AG10803 (cell line): Measurements from ENCODE around the gene COX8A.

Experiments used
- DNase-seq: peaks from one replicate; pipeline ENCODE4 v3.0.0; 2010; ENCODE audit warnings: low read depth
- H3K4me3 ChIP-seq: 2 replicates; pipeline ENCODE4 v1.5.1; 2011; ENCODE audit warnings: mild to moderate bottlenecking, low read length, control low read depth
- TF ChIP-seq, protein P1 (sequence below): conservative IDR thresholded peaks from 2 replicates; pipeline ENCODE4 v1.5.1; 2011; ENCODE audit warnings: mild to moderate bottlenecking, low read length, control low read depth, inconsistent platforms

The COX8A gene, protein sequence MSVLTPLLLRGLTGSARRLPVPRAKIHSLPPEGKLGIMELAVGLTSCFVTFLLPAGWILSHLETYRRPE

DNA sequence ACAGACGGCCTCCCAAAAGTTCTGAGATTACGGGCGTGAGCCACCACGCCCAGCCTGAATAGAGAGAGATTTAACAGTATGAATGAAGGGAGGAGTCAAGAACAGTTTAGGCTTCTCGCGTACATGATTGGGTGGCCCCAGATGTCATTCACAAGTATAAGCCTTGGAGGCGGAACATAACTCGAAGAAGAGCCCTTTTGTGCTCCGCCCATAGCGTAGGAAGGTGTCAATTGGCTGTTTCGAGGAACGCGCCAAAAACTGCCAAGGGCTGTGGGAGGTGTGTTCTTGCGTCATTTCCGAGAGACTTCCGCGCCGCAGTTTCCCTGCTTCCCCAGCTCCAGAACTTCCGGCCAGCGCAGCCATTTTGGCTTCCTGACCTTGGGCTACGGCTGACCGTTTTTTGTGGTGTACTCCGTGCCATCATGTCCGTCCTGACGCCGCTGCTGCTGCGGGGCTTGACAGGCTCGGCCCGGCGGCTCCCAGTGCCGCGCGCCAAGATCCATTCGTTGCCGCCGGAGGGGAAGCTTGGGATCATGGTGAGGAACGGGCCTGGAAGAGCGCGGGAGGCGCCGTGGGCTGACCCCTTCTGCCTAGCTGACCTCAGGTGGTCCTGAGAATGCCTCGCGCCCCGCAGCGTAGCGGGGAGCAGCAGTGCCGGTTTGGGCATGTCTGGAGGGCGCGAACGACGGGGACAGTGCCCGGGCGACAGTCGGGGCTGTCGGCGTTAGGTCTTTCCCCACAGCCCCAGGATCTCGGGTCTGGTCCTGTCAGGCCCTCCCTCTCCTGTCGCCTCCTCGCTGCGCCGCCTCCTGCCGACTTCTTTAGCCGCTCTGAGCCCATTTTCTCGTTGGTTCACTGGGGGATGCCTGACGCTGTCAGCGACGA, at the start of gene COX8A:
Gene COX8A (plus strand): TSS at position 362 of the 885 bp plus-strand sequence. CDS start 61 bp downstream, at position 423.
- DNase-seq, result peak; percentile 100
- H3K4me3 ChIP-seq, result peak within 1 kb of the TSS; percentile 98
- TF ChIP-seq, protein P1, sequence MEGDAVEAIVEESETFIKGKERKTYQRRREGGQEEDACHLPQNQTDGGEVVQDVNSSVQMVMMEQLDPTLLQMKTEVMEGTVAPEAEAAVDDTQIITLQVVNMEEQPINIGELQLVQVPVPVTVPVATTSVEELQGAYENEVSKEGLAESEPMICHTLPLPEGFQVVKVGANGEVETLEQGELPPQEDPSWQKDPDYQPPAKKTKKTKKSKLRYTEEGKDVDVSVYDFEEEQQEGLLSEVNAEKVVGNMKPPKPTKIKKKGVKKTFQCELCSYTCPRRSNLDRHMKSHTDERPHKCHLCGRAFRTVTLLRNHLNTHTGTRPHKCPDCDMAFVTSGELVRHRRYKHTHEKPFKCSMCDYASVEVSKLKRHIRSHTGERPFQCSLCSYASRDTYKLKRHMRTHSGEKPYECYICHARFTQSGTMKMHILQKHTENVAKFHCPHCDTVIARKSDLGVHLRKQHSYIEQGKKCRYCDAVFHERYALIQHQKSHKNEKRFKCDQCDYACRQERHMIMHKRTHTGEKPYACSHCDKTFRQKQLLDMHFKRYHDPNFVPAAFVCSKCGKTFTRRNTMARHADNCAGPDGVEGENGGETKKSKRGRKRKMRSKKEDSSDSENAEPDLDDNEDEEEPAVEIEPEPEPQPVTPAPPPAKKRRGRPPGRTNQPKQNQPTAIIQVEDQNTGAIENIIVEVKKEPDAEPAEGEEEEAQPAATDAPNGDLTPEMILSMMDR, result peak; percentile 35

DNA sequence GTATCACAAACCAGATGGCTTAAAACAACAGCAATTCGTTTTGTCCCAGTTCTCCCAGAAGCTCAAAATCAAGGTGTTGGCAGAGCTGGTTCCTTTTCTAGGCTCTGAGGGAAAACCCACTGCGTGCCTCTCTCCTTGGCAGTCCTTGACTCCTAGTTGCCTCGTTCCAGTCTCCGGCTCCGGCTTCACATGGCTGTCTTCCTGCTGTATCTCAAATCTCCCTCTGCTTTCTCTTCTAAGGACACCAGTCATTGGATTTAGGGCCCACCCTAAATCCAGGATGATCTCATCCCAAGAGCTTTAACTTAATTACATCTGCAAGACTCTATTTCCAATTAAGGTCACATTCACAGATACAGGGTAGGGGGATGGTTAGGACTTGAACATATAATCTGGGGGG, 44.8 kb upstream of the COX8A start:
- H3K4me3 ChIP-seq, result no peak overlapping the region
- no peak for DNase-seq
- TF ChIP-seq, protein P1, result no peak

DNA sequence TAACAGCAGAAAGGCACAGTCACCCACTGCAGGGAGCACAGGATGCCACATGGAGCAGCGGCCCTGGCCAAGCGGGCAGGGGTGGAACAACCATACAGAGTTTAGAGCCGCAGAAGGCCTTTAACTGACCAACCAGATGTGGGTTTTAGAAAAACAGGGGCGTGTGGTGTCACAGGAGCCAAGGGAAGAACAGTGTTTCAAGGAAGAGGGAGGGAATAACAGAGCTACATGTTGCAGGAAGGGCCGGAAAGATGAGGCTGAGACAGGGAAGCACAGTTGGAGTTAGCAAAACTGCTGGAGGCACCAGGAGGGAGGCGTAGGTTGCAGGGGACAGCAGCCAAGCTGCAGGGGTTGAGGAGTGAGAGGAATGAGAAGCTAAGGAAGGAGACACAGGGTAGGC, 43.4 kb upstream of the COX8A start:
- no peak for DNase-seq
- TF ChIP-seq, protein P1, result no peak
- no peak overlapping the region for H3K4me3 ChIP-seq

DNA sequence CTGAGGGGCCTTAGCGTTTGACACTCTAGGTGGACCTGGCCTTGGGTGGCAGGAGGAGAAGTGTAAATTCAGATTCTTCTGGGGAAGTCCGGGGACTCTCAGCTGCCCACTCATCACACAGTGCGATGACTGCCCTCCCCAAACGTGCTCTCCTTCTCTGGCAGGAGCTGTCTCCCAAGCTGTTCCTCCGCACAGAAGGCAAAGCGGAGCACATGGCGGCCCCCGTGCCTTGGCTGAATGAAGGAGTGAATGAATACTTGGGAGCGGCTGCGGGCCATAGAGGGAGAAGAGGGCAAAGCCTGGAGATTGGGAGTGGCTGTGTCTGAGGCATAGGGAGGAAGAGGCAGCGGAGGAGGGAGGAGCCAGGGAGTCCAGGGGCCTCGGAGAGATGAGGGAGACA, 42.5 kb upstream of the COX8A start:
- H3K4me3 ChIP-seq, result no peak overlapping the region
- TF ChIP-seq, protein P1, result no peak
- DNase-seq, result no peak

DNA sequence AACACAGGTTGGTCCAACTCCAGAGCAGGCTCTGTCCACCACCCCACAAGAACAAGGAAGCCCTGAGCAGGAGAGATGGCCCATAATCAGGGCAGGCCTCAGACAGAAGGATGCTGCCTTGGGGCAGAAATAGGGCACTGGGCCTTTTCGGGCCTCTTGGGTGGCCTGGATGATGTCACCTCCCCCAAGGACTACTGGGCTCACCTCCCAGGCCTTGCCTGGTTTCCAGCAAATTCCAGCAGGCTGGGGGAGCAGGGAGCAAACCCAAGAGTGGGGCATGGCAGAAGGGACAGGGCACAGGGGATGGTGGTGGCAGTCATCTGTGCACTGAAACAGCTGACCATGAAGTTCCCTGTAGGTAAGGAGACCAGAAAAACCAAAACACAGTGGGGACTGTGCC, 41.0 kb upstream of the COX8A start:
- TF ChIP-seq, protein P1, result no peak
- peak; percentile 59 for DNase-seq
- no peak overlapping the region for H3K4me3 ChIP-seq

DNA sequence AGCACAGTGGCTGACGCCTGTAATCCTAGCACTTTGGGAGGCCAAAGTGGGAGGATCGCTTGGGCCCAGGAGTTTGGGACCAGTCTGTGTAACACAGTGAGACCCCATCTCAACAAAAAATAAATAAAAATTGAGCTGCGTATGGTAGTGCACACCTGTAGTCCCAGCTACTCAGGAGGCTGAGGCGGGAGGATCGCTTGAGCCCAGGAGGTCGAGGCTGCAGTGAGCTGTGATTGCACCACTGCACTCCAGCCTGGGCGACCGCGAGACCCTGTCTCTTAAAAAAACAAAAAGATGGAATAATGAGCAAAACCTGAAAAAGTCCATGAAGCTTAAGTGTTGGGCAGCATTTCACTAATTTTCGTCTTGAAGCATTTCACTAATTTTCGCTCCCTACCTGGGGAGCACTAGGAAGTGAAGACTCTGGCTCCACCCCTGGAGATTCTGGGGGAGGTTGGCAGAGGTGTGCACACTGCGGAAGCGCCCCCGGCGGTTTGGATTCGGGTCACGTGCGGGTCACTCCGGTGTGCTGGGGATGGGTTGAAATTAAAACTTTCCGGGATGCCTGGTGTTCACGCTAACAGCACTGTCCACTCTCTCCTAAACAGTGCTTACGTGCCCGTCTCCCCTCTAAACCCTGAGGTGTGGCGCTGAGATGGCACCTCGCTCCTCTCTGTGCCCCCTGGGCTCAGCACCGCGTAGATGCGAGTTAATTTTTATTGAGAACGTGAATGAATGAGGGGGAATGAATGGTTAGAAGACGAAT, 36.5 kb upstream of the COX8A start:
- TF ChIP-seq, protein P1, result no peak
- DNase-seq, result no peak
- peak overlapping the region; percentile 88 for H3K4me3 ChIP-seq
